Lower lobe of right lung (tissue), 2 donors: ENCODE results near the gene HECTD1. TPM values are rescaled to one million over a fixed set of nuclear protein-coding genes. Genes with fewer than 3 reads are reported as not detected.

Source experiments
- ATAC-seq, 2 donors: fragments of 200-7000 bp; cut with Tn5 transposase; one replicate each; pipeline ENCODE4 v1.9.1; 2020 to 2022; ENCODE audit warnings: mild to moderate bottlenecking in 2 of 2, moderate library complexity in 2 of 2
- DNase-seq: peaks from one replicate; pipeline ENCODE4 v3.0.0-alpha.2; 2020
- H3K27ac ChIP-seq: fragments of 200-600 bp; one replicate; pipeline ENCODE4 v1.8.0; 2022
- H3K27me3 ChIP-seq: fragments of 200-600 bp; one replicate; pipeline ENCODE4 v1.8.0; 2022; ENCODE audit warnings: low read depth
- H3K36me3 ChIP-seq: fragments of 200-600 bp; one replicate; pipeline ENCODE4 v1.8.0; 2022; ENCODE audit warnings: mild to moderate bottlenecking
- H3K4me1 ChIP-seq: fragments of 200-600 bp; one replicate; pipeline ENCODE4 v1.8.0; 2022
- H3K4me3 ChIP-seq: fragments of 200-600 bp; one replicate; pipeline ENCODE4 v1.8.0; 2022; ENCODE audit warnings: mild to moderate bottlenecking
- H3K9me3 ChIP-seq: fragments of 200-600 bp; one replicate; pipeline ENCODE4 v1.8.0; 2022
- intact Hi-C: fragments of 100-400 bp; cut with DNase I; formaldehyde crosslinking; loops from one replicate; pipeline ENCODE4 v1.11.0; 2022
- total RNA-seq: library from RNA; stranded (reverse); fragmentation: NEBNext Ultra II Directional; extraction: Animal tissue kit (Norgen Biotek cat#: 25700); gene quantifications from one replicate; pipeline ENCODE4 v1.2.1, GENCODE V29; 2021
- TF ChIP-seq, protein P1 (sequence below): fragments of 200-600 bp; IDR thresholded peaks from one replicate; pipeline ENCODE4 v1.8.0; 2022; ENCODE audit warnings: antibody characterized with exemption, mild to moderate bottlenecking
- donor health status: DM: no; HTN: yes; CAD: no; lungs with severe emphysema.

HECTD1 gene
- total RNA-seq, 1 donor from 2014 or later = 166 TPM

DNA sequence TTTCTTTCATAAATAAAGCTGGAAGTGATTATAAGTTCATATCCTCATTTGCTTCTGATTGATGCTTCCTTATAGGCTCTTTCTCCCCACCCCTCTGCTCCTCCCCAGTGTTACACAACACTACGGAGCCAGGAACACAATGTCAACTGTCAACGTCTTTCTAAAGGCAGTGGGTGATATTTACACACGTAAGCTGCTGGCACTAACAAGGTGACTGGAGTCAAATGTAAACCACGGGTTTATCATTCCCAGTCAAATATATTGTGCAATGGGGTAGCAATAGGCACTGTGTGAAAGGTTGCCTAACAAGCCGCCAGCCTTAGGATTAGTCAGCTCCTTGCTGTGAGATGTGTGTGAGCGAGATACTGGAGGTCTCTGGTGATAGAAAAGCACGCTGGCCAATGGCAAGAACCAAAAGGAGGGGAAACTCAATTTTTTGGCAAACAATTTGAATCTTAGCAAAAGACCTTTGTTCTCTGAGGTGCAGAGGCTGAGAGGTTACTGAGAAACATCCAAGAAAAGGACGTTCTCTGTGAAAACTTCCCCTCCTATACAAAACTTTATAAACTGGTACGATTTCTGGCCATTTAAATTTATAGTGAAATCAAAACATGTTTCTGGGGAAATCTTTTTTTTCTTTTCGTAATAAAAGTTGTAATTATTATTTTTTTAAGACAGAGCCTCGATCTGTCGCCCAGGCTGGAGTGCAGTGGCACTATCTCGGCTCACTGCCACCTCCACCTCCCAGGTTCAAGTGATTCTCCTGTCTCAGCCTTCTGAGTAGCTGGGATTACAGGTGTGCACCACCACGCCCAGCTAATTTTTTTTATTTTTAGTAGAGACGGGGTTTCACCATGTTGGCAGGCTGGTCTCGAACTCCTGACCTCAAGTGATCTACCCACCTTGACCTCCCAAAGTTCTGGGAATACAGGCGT lies 22.3 kb upstream of the HECTD1 start:
- TF ChIP-seq, protein P1, sequence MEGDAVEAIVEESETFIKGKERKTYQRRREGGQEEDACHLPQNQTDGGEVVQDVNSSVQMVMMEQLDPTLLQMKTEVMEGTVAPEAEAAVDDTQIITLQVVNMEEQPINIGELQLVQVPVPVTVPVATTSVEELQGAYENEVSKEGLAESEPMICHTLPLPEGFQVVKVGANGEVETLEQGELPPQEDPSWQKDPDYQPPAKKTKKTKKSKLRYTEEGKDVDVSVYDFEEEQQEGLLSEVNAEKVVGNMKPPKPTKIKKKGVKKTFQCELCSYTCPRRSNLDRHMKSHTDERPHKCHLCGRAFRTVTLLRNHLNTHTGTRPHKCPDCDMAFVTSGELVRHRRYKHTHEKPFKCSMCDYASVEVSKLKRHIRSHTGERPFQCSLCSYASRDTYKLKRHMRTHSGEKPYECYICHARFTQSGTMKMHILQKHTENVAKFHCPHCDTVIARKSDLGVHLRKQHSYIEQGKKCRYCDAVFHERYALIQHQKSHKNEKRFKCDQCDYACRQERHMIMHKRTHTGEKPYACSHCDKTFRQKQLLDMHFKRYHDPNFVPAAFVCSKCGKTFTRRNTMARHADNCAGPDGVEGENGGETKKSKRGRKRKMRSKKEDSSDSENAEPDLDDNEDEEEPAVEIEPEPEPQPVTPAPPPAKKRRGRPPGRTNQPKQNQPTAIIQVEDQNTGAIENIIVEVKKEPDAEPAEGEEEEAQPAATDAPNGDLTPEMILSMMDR = no peak
- Histone ChIP-seq H3K4me3 (peak overlapping the region; percentile 6), H3K27me3 (no peaks in the 10 kb centered on the region), H3K9me3 (no peaks in the 10 kb centered on the region), H3K36me3 (no peaks in the 10 kb centered on the region), H3K27ac (peak overlapping the region; percentile 63), H3K4me1 (peaks cover 15% of the 10 kb centered on the region)
- DNase-seq (peak; percentile 69), ATAC-seq (peak; percentile 98)
- intact Hi-C loops = no loop called here

DNA sequence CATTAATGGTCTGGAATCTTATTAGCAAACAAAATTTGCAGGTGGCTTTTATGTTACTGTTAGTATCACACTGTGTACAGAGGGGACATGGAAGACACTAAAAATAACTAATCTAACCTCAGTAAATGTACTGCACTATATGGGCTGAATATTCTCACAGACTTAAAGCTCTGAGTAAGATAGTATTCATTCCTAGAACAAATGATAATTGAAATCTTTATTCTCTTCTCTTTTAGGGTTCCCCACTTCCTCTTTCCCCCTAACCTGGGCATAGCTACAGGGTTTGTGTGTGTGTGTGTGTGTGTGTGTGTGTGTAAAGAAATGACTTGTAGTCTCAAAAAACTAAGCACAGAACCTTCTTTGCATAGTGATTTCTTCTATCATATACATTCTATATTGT lies 21.4 kb upstream of the HECTD1 start:
- H3K27me3 ChIP-seq = no peaks in the 10 kb centered on the region
- no peaks in the 10 kb centered on the region for H3K9me3 ChIP-seq
- DNase-seq (no peak), ATAC-seq (peak in 1 of 2 donors; percentile 25)
- TF ChIP-seq, protein P1 = no peak
- peaks cover 15% of the 10 kb centered on the region for H3K4me1 ChIP-seq
- H3K36me3 ChIP-seq = no peaks in the 10 kb centered on the region
- intact Hi-C loops = no loop called here
- H3K27ac ChIP-seq = peak overlapping the region; percentile 61
- no peak overlapping the region for H3K4me3 ChIP-seq

DNA sequence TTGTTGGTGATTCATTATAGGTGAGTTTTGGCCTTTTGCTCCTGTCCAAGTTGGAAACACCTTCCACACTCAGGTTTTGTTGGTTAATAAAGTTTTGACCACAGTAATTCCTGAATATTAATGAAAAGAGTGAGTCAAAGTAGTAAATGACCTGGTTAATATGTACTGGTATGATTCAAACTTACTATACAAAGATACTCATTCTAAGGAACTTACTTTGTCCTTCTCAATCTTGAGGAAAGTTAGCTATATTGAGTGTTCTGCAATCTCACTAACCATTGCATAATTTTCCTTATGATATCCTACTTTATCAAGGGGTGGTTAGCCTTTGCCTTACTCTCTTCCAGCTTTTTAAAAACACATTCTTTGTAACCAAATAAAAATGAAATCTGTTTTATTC lies 20.9 kb upstream of the HECTD1 start:
- Histone ChIP-seq H3K4me3 (no peak overlapping the region), H3K27me3 (no peaks in the 10 kb centered on the region), H3K4me1 (peaks cover 15% of the 10 kb centered on the region), H3K9me3 (no peaks in the 10 kb centered on the region), H3K27ac (peak overlapping the region; percentile 61), H3K36me3 (no peaks in the 10 kb centered on the region)
- peak in 1 of 2 donors; percentile 55 for ATAC-seq
- intact Hi-C loops = no loop called here
- DNase-seq = no peak
- TF ChIP-seq, protein P1 = no peak

DNA sequence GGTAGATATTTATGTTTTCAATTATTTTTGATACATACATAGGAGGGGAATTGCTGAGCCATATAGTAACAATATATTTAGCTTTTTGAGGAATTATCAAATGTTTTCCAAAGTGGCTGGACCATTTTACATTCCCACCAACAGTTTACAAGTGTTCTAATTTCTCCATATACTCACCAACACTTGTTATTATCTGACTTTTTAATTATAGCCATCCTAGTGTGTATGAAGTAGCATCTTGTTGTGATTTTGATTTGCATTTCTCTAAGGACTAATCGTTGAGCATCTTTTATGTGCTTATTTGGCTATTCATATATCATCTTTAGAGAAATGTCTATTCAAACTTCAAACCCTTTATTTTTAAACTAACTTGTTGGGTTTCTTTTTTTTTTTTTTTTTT lies 17.2 kb upstream of the HECTD1 start:
- Histone ChIP-seq H3K27ac (no peak overlapping the region), H3K4me1 (peaks cover 10% of the 10 kb centered on the region), H3K36me3 (no peaks in the 10 kb centered on the region), H3K9me3 (no peaks in the 10 kb centered on the region), H3K4me3 (no peak overlapping the region), H3K27me3 (no peaks in the 10 kb centered on the region)
- intact Hi-C loops = no loop called here
- ATAC-seq (no peak), DNase-seq (no peak)
- TF ChIP-seq, protein P1 = no peak

DNA sequence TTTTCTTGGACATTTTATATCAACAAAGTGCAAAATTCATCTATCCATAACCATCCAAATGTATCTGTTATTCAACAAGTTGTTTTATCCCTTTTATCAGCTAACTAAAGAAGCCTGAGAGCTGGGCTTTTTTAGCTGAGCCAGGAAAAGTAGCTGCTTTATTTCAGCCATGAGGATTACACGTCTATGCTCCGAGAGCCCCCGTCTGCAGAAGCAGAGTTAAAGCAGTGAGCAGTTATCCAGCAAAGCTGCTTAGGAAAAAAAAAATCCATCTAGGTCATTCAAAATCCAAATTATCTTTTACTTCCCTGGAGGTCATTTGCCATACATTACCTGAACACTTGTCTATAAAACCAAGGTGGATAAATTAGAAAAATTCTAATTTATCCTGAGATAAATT lies 15.7 kb upstream of the HECTD1 start:
- no peaks in the 10 kb centered on the region for H3K9me3 ChIP-seq
- no peaks in the 10 kb centered on the region for H3K36me3 ChIP-seq
- no peak overlapping the region for H3K4me3 ChIP-seq
- no peak overlapping the region for H3K27ac ChIP-seq
- no peak for ATAC-seq
- intact Hi-C loops = no loop called here
- no peak for DNase-seq
- H3K27me3 ChIP-seq = no peaks in the 10 kb centered on the region
- TF ChIP-seq, protein P1 = no peak
- H3K4me1 ChIP-seq = peaks cover 3% of the 10 kb centered on the region
